ENCODE results near the gene TEX10.

TEX10 gene

DNA sequence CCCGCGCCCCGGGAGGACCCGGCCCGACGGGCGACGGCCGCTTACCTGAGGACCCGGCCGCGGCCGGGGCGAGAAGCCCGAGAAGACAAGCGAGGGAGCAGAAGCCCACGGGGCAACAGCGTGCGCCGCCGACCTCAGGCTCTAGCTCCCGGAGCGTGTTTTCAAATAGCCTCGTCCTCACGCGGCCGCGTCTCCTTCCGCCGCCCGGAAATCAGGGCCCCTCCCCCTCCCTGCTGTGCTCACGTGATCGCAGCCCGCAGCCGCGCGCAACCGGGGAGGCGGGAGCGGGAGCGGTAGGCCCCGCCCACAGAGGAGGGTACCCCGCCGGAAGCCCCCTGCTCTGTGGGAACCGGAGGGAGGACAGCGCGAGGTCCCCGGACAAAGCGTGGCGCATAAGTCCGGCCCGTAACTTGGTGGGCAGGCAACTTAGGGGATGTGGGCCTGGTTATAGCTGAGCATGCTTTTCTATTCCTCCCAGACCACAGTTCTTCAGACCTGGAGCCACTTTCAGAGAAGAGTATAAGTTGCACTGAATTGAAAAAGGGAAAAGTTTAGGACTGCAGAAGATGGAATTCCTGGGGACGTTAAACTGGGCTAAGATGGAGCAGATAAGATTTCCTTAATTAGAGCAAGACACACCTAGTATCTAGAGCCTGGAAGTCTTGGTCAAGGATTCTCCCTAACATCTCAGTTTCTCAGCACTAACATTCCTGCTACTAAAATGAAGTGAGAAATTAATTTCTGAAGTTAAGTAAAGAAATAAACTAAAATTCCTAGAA is at the start of gene TEX10 (continued):
- TF ChIP-seq ZNF350 (tag by site-specific recombination; IDR thresholded peaks at IDR 0.05) (no peak), ZBTB1 (tag by site-specific recombination; IDR thresholded peaks at IDR 0.05) (no peak), ZNF19 (tag by site-specific recombination; IDR thresholded peaks at IDR 0.05; ENCODE audit: low read depth) (no peak), ZNF175 (tag by site-specific recombination; IDR thresholded peaks at IDR 0.05) (no peak), TRIM28 (IDR thresholded peaks at IDR 0.05; ENCODE audit: borderline replicate concordance, low read length) (peak; percentile 17; the same call in 1 of the 2 replicates), ZSCAN18 (tag by site-specific recombination; IDR thresholded peaks at IDR 0.05) (no peak), REPIN1 (tag by site-specific recombination; IDR thresholded peaks at IDR 0.05; ENCODE audit: low read depth) (no peak), ZNF521 (tag by site-specific recombination; IDR thresholded peaks at IDR 0.05) (no peak), ZEB2 (tag by site-specific recombination; IDR thresholded peaks at IDR 0.05) (peak; percentile 87; the same call in 1 of the 2 replicates), ZBTB26 (tag by site-specific recombination; optimal IDR thresholded peaks at IDR 0.05) (peak; percentile 87), ZNF214 (tag by site-specific recombination; IDR thresholded peaks at IDR 0.05; ENCODE audit: borderline replicate concordance) (no peak), ZNF654 (tag by site-specific recombination; IDR thresholded peaks at IDR 0.05; ENCODE audit: low read depth) (no peak), ZNF302 (tag by site-specific recombination; IDR thresholded peaks at IDR 0.05; ENCODE audit: low read depth) (no peak), ZNF140 (tag by site-specific recombination; IDR thresholded peaks at IDR 0.05) (no peak), ZNF341 (tag by site-specific recombination; IDR thresholded peaks at IDR 0.05; ENCODE audit: low read depth) (peak; percentile 44; the same call in 1 of the 2 replicates), SP7 (tag by site-specific recombination; IDR thresholded peaks at IDR 0.05) (peak; percentile 66), MYNN (tag by site-specific recombination; IDR thresholded peaks at IDR 0.05; ENCODE audit: borderline replicate concordance) (no peak), ZNF184 (tag by site-specific recombination; IDR thresholded peaks at IDR 0.05) (no peak), YY1 (tag by site-specific recombination; IDR thresholded peaks at IDR 0.05) (no peak), ZNF174 (tag by site-specific recombination; IDR thresholded peaks at IDR 0.05) (no peak), BCL6B (tag by site-specific recombination; IDR thresholded peaks at IDR 0.05) (no peak), SP3 (tag by site-specific recombination; IDR thresholded peaks at IDR 0.05) (peak; percentile 87), ZNF324 (tag by site-specific recombination; IDR thresholded peaks at IDR 0.05) (no peak), ZSCAN5A (tag by site-specific recombination; IDR thresholded peaks at IDR 0.05) (no peak), MZF1 (tag by site-specific recombination; IDR thresholded peaks at IDR 0.05; ENCODE audit: borderline replicate concordance) (no peak), KLF1 (tag by site-specific recombination; IDR thresholded peaks at IDR 0.05) (0 out of 2 replicates have a peak, but pooled peaks have one; percentile 4), ZNF544 (tag by site-specific recombination; IDR thresholded peaks at IDR 0.05) (no peak)
- TF ChIP-seq, protein P1, sequence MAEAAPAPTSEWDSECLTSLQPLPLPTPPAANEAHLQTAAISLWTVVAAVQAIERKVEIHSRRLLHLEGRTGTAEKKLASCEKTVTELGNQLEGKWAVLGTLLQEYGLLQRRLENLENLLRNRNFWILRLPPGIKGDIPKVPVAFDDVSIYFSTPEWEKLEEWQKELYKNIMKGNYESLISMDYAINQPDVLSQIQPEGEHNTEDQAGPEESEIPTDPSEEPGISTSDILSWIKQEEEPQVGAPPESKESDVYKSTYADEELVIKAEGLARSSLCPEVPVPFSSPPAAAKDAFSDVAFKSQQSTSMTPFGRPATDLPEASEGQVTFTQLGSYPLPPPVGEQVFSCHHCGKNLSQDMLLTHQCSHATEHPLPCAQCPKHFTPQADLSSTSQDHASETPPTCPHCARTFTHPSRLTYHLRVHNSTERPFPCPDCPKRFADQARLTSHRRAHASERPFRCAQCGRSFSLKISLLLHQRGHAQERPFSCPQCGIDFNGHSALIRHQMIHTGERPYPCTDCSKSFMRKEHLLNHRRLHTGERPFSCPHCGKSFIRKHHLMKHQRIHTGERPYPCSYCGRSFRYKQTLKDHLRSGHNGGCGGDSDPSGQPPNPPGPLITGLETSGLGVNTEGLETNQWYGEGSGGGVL (tag by site-specific recombination; IDR thresholded peaks at IDR 0.05): peak; percentile 63
- TF ChIP-seq, protein P2, sequence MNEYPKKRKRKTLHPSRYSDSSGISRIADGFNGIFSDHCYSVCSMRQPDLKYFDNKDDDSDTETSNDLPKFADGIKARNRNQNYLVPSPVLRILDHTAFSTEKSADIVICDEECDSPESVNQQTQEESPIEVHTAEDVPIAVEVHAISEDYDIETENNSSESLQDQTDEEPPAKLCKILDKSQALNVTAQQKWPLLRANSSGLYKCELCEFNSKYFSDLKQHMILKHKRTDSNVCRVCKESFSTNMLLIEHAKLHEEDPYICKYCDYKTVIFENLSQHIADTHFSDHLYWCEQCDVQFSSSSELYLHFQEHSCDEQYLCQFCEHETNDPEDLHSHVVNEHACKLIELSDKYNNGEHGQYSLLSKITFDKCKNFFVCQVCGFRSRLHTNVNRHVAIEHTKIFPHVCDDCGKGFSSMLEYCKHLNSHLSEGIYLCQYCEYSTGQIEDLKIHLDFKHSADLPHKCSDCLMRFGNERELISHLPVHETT (tag by site-specific recombination; IDR thresholded peaks at IDR 0.05): no peak
- TF ChIP-seq, protein P3, sequence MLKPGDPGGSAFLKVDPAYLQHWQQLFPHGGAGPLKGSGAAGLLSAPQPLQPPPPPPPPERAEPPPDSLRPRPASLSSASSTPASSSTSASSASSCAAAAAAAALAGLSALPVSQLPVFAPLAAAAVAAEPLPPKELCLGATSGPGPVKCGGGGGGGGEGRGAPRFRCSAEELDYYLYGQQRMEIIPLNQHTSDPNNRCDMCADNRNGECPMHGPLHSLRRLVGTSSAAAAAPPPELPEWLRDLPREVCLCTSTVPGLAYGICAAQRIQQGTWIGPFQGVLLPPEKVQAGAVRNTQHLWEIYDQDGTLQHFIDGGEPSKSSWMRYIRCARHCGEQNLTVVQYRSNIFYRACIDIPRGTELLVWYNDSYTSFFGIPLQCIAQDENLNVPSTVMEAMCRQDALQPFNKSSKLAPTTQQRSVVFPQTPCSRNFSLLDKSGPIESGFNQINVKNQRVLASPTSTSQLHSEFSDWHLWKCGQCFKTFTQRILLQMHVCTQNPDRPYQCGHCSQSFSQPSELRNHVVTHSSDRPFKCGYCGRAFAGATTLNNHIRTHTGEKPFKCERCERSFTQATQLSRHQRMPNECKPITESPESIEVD (tag by site-specific recombination; IDR thresholded peaks at IDR 0.05): no peak
